Measurements from ENCODE around the gene KCTD7. TPM values are rescaled to one million over a fixed set of nuclear protein-coding genes. Genes with fewer than 3 reads are reported as not detected.

Gene KCTD7
- total RNA-seq, 1 experiment from 2014 or later = 3.9 TPM

GRCh38 chr7:66627881-66628360 lies 760 bp upstream of the KCTD7 start:
- DNase-seq (ENCODE audit: low read depth, low spot score) = no peak
- Histone ChIP-seq H3K9me2 (ENCODE audit: insufficient read depth) (no peaks in the 10 kb centered on the region), H3K9ac (ENCODE audit: low read length) (peak overlapping the region; percentile 73), H3K9me3 (ENCODE audit: control insufficient read depth in 1 of 2, insufficient read depth in 1 of 2, low read depth in 1 of 2, low read length in 2 of 2) (no peaks in the 10 kb centered on the region), H3K27ac (ENCODE audit: low read depth, low read length) (peak overlapping the region; percentile 48), H3K27me3 (ENCODE audit: insufficient read depth, low read length) (no peaks in the 10 kb centered on the region), H3K4me1 (ENCODE audit: control insufficient read depth in 1 of 2, insufficient read depth in 2 of 2, low read length in 2 of 2) (peaks cover 11 to 14% of the 10 kb centered on the region in 2 experiments; a peak in 3 of 4 replicates), H3K4me2 (ENCODE audit: low read length) (peak overlapping the region; percentile 95), H4K20me1 (ENCODE audit: insufficient read depth) (no peaks in the 10 kb centered on the region), H3K79me2 (ENCODE audit: insufficient read depth, low read length) (no peaks in the 10 kb centered on the region), H2AFZ (ENCODE audit: low read depth, low read length, poor library complexity, severe bottlenecking) (peak overlapping the region; percentile 70), H3K4me3 (replicated peaks in 1 of 2; ENCODE audit: low read depth in 1 of 2, low read length in 2 of 2) (peak overlapping the region; percentile 66 to 80), H3K36me3 (ENCODE audit: control insufficient read depth in 1 of 2, insufficient read depth in 2 of 2, low read length in 2 of 2) (no peaks in the 10 kb centered on the region)
- peak; percentile 24 for ATAC-seq
- BruUV-seq (replicated peaks) = TSS peak; percentile 100
- CTCF ChIA-PET = no interaction called here
- RAD21 ChIA-PET (ENCODE audit: low non-redundant PET in 1 of 2, low total read pairs in 2 of 2, uncharacterized antibody in 2 of 2, unreplicated experiment in 2 of 2) = no interaction called here
- POLR2A ChIA-PET = interaction anchor here (0.9 to 1.4 kb wide), 2 partner anchors 9 to 11 kb away, joined by 6 to 8 read pairs; no protein-coding TSS in a partner anchor
- no peak for TF ChIP-seq TCF7L2 (IDR thresholded peaks at IDR 0.05; ENCODE audit: borderline replicate concordance, extremely low read depth, insufficient read depth, insufficient read length)
- no peak for TF ChIP-seq JUND (IDR thresholded peaks at IDR 0.05)
- no peak for TF ChIP-seq FOSL1 (IDR thresholded peaks at IDR 0.05; ENCODE audit: low read depth)
- no peak for TF ChIP-seq SIN3A (IDR thresholded peaks at IDR 0.05; ENCODE audit: low read depth)
- intact Hi-C loops (cut with micrococcal nuclease) = no loop called here

GRCh38 chr7:66629222-66630062 lies 761 bp downstream of the KCTD7 start:
- peak overlapping the region; percentile 42 to 80 for H3K4me3 ChIP-seq (replicated peaks in 1 of 2; ENCODE audit: low read depth in 1 of 2, low read length in 2 of 2)
- no peaks in the 10 kb centered on the region for H3K79me2 ChIP-seq (ENCODE audit: insufficient read depth, low read length)
- H3K27me3 ChIP-seq (ENCODE audit: insufficient read depth, low read length) = no peaks in the 10 kb centered on the region
- ATAC-seq = peak; percentile 9
- no peak for DNase-seq (ENCODE audit: low read depth, low spot score)
- H4K20me1 ChIP-seq (ENCODE audit: insufficient read depth) = no peaks in the 10 kb centered on the region
- H3K27ac ChIP-seq (ENCODE audit: low read depth, low read length) = peak overlapping the region; percentile 66
- peaks cover 11 to 14% of the 10 kb centered on the region in 2 experiments; a peak in 3 of 4 replicates for H3K4me1 ChIP-seq (ENCODE audit: control insufficient read depth in 1 of 2, insufficient read depth in 2 of 2, low read length in 2 of 2)
- no peaks in the 10 kb centered on the region for H3K36me3 ChIP-seq (ENCODE audit: control insufficient read depth in 1 of 2, insufficient read depth in 2 of 2, low read length in 2 of 2)
- intact Hi-C loops (cut with micrococcal nuclease) = no loop called here
- POLR2A ChIA-PET = interaction anchor here (0.6 to 1.4 kb wide), 7 partner anchors 8 to 215 kb away, joined by 3 to 6 read pairs (median 4); partner anchors contain the start of gene RABGEF1
- H3K4me2 ChIP-seq (ENCODE audit: low read length) = peak overlapping the region; percentile 95
- CTCF ChIA-PET = interaction anchor here (0.9 kb wide), 1 partner anchor 11 kb away, joined by 3 read pairs; no protein-coding TSS in a partner anchor
- H2AFZ ChIP-seq (ENCODE audit: low read depth, low read length, poor library complexity, severe bottlenecking) = no peak overlapping the region
- H3K9ac ChIP-seq (ENCODE audit: low read length) = peak overlapping the region; percentile 61
- H3K9me3 ChIP-seq (ENCODE audit: control insufficient read depth in 1 of 2, insufficient read depth in 1 of 2, low read depth in 1 of 2, low read length in 2 of 2) = no peaks in the 10 kb centered on the region
- no peaks in the 10 kb centered on the region for H3K9me2 ChIP-seq (ENCODE audit: insufficient read depth)
- RAD21 ChIA-PET (ENCODE audit: low non-redundant PET in 1 of 2, low total read pairs in 2 of 2, uncharacterized antibody in 2 of 2, unreplicated experiment in 2 of 2) = no interaction called here
- TF ChIP-seq RAD21 (IDR thresholded peaks at IDR 0.05; ENCODE audit: low read depth) (no peak), ZFX (IDR thresholded peaks at IDR 0.05) (no peak), FOSL1 (IDR thresholded peaks at IDR 0.05; ENCODE audit: low read depth) (no peak), ZNF274 (IDR thresholded peaks at IDR 0.05; ENCODE audit: low read depth, low read length) (no peak), JUND (IDR thresholded peaks at IDR 0.05) (no peak), POLR2AphosphoS5 (IDR thresholded peaks at IDR 0.05; ENCODE audit: low read depth, low read length) (no peak), CBX3 (IDR thresholded peaks at IDR 0.05; ENCODE audit: low read depth) (no peak), SIN3A (IDR thresholded peaks at IDR 0.05; ENCODE audit: low read depth) (no peak), ATF3 (IDR thresholded peaks at IDR 0.05) (no peak)
- no TSS peak for BruUV-seq (replicated peaks)
